Measurements from ENCODE around the gene TXNDC2.

DNA sequence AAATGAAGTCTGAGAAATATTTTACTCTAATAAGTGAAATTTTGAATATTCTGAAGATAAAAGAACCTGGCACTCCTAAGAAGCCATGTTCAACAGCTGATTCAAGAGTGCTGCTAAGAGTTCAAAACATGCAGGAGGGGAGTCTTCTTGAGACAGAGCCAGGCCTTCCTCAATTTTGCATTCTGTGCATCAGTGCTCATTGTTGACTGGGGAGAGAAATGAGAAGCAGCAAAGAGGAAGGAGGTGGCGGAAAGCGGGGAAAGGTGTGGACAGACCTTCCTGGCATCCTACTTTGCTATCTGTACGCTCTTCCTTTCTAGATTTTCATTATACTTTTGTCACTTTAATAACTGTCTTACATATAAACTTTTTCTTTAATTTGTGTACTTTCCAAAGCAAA, 29.7 kb upstream of the TXNDC2 start:
- TF ChIP-seq POLR2AphosphoS5 (IDR thresholded peaks at IDR 0.05; ENCODE audit: borderline replicate concordance, low read depth, low read length) (no peak), EZH2 (IDR thresholded peaks at IDR 0.05) (no peak)

All from SK-N-MC (cell line).